ENCODE results near the gene COX4I1. TPM values are rescaled to one million over a fixed set of nuclear protein-coding genes. Genes with fewer than 3 reads are reported as not detected.

The COX4I1 gene
- total RNA-seq, 1 experiment from 2014 or later = 839 TPM

- no TSS peak for BruUV-seq (replicated peaks)
- no peak overlapping the region for H3K4me2 ChIP-seq (ENCODE audit: low read length)
- no peak overlapping the region for H2AFZ ChIP-seq (ENCODE audit: low read depth, low read length, poor library complexity, severe bottlenecking)
- no peaks in the 10 kb centered on the region for H4K20me1 ChIP-seq (ENCODE audit: insufficient read depth)
- no peak overlapping the region for H3K4me3 ChIP-seq (replicated peaks in 1 of 2; ENCODE audit: low read depth in 1 of 2, low read length in 2 of 2)
- H3K9me2 ChIP-seq (ENCODE audit: insufficient read depth) = no peaks in the 10 kb centered on the region
- DNase-seq (ENCODE audit: low read depth, low spot score) = no peak
- ChIA-PET CTCF (interaction anchor here (0.8 kb wide), 1 partner anchor 11 kb away, joined by 4 read pairs; no protein-coding TSS in a partner anchor), POLR2A (no interaction called here), RAD21 (ENCODE audit: low non-redundant PET in 1 of 2, low total read pairs in 2 of 2, uncharacterized antibody in 2 of 2, unreplicated experiment in 2 of 2) (no interaction called here)
- ATAC-seq = no peak
- H3K9me3 ChIP-seq (ENCODE audit: control insufficient read depth in 1 of 2, insufficient read depth in 1 of 2, low read depth in 1 of 2, low read length in 2 of 2) = no peaks in the 10 kb centered on the region; a peak in 1 of 4 replicates
- H3K27me3 ChIP-seq (ENCODE audit: insufficient read depth, low read length) = peaks cover 26% of the 10 kb centered on the region
- H3K27ac ChIP-seq (ENCODE audit: low read depth, low read length) = no peak overlapping the region
- no peak overlapping the region for H3K9ac ChIP-seq (ENCODE audit: low read length)
- intact Hi-C loops (cut with micrococcal nuclease) = no loop called here
- H3K79me2 ChIP-seq (ENCODE audit: insufficient read depth, low read length) = no peaks in the 10 kb centered on the region
- no peak for TF ChIP-seq RAD21 (IDR thresholded peaks at IDR 0.05; ENCODE audit: low read depth)
- no peak for TF ChIP-seq ZFX (IDR thresholded peaks at IDR 0.05)
- TF ChIP-seq YY1 (IDR thresholded peaks at IDR 0.05; ENCODE audit: extremely low read depth, insufficient replicate concordance, low read depth, low read length) = no peak
- TF ChIP-seq MAX (IDR thresholded peaks at IDR 0.05) = no peak
- TF ChIP-seq SRF (IDR thresholded peaks at IDR 0.05; ENCODE audit: low read depth) = no peak
- no peak for TF ChIP-seq FOSL1 (IDR thresholded peaks at IDR 0.05; ENCODE audit: low read depth)
- TF ChIP-seq CBX3 (IDR thresholded peaks at IDR 0.05; ENCODE audit: low read depth) = no peak
- no peak for TF ChIP-seq POLR2AphosphoS5 (IDR thresholded peaks at IDR 0.05; ENCODE audit: low read depth, low read length)
- no peak for TF ChIP-seq REST (IDR thresholded peaks at IDR 0.05; ENCODE audit: low read depth)
- TF ChIP-seq POLR2A (IDR thresholded peaks at IDR 0.05; ENCODE audit: borderline replicate concordance, extremely low read depth, insufficient read depth, insufficient read length) = no peak
- no peak for TF ChIP-seq ATF3 (IDR thresholded peaks at IDR 0.05)
- TF ChIP-seq CEBPB (IDR thresholded peaks at IDR 0.05; ENCODE audit: low read depth) = no peak
- TF ChIP-seq ELF1 (IDR thresholded peaks at IDR 0.05; ENCODE audit: borderline replicate concordance, low read depth) = no peak
- TF ChIP-seq CTCF (IDR thresholded peaks at IDR 0.05 in 2 of 3, conservative IDR thresholded peaks at IDR 0.05 in 1 of 3; ENCODE audit: borderline replicate concordance in 1 of 3, insufficient read depth in 1 of 3, low read depth in 2 of 3, low read length in 2 of 3) = no peak
- TF ChIP-seq ZBTB33 (IDR thresholded peaks at IDR 0.05; ENCODE audit: extremely low read depth, insufficient replicate concordance, low read length) = no peak
- TF ChIP-seq ZNF274 (IDR thresholded peaks at IDR 0.05; ENCODE audit: low read depth, low read length) = no peak
- H3K36me3 ChIP-seq (ENCODE audit: control insufficient read depth in 1 of 2, insufficient read depth in 2 of 2, low read length in 2 of 2) = no peaks in the 10 kb centered on the region
- H3K4me1 ChIP-seq (ENCODE audit: control insufficient read depth in 1 of 2, insufficient read depth in 2 of 2, low read length in 2 of 2) = no peaks in the 10 kb centered on the region
These were observed 33.2 kb downstream of the COX4I1 start for GRCh38 chr16:85832570-85833218.

Data from HCT116 (cell line).